GM19239 (cell line): ENCODE data around the gene AGAP3.

Experiments used
- DNase-seq: peaks from one replicate; pipeline ENCODE4 v3.0.0; 2011; ENCODE audit warnings: low spot score; ENCODE audit not compliant: insufficient read length
- FAIRE-seq: peaks from 2 replicates; lab custom pipeline; 2011; peaks lifted over from hg19 to GRCh38; lab: Jason Lieb, UNC

AGAP3 gene

GRCh38 chr7:151177310-151177709, 91.0 kb downstream of the AGAP3 start:
- FAIRE-seq (no peak), DNase-seq (no peak)

GRCh38 chr7:151178236-151178635, 92.0 kb downstream of the AGAP3 start:
- FAIRE-seq (no peak), DNase-seq (no peak)

GRCh38 chr7:151178831-151179230, 92.6 kb downstream of the AGAP3 start:
- DNase-seq (no peak), FAIRE-seq (no peak)

DNA sequence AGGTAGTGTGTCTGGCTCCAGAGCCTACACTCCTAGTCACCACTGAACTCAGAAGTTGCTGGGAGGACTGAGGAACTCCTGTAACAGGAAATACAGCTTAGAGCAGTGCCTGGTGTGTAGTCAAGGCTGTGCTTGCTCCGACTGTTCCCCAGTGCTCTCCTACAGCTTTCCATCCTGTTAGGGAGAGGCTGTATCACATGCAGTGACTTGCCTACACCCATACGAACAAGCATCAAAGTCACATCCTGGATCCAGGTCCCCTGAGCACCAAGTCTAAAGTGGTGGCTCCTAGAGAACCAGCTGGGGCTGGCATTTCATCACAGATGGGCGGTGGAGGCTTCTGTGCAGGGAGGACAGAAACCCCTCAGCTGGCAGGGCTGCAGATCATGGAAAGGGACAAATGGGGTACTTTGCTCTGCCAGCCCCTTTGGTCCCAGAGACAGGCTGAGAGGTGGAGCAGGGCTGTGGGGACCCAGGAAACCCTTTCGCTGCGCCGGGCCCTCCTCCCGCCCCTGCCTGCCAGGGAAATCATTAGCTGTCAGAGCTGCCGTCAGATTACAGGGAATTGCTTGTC, 93.1 kb downstream of the AGAP3 start:
- FAIRE-seq (no peak), DNase-seq (no peak)

- no peak for DNase-seq
- no peak for FAIRE-seq
These were observed 93.7 kb downstream of the AGAP3 start for GRCh38 chr7:151179946-151180345.

GRCh38 chr7:151181011-151181431, 94.7 kb downstream of the AGAP3 start:
- FAIRE-seq: no peak
- DNase-seq: no peak

DNA sequence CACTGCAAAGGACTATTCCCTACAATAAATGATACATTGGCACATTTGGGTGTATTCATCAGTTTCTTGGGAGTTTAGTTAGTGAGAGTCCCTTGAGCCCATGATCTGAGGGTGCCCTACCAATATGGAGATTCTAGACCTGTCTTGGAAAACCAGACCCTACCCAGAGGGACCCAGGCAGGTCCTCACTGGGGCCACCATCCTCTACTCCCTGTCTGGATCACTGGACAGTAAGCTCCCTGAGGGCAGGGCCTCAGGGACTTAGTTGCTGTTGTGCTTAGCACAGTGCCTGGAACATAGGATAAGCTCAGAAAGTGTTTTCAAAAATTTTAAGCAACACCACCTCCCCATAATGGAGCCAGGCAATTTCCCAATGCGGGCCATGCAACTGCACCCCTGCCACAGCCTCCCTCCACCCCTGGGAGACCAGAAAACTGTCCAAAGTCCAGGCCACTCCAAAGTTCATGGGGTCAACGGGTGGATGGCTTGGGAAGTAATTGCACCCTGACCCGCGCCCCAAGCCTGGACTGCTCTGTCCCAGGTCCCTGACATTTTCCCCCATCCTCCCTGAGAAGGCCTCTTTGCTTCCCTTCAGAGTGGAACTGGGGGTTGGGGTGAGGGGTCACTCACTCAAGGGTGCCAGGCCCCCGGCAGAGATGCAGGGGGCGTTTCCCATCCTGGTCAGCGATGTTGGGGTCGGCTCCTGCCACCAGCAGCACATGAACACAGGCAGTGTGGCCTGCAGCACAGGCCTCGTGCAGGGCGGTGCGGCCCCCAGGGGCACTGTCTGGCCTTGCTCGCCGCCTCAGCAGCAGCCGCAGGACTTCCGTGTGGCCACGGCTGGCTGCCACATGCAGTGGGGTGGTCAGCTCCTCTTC, 99.7 kb downstream of the AGAP3 start:
- FAIRE-seq (no peak), DNase-seq (no peak)

DNA sequence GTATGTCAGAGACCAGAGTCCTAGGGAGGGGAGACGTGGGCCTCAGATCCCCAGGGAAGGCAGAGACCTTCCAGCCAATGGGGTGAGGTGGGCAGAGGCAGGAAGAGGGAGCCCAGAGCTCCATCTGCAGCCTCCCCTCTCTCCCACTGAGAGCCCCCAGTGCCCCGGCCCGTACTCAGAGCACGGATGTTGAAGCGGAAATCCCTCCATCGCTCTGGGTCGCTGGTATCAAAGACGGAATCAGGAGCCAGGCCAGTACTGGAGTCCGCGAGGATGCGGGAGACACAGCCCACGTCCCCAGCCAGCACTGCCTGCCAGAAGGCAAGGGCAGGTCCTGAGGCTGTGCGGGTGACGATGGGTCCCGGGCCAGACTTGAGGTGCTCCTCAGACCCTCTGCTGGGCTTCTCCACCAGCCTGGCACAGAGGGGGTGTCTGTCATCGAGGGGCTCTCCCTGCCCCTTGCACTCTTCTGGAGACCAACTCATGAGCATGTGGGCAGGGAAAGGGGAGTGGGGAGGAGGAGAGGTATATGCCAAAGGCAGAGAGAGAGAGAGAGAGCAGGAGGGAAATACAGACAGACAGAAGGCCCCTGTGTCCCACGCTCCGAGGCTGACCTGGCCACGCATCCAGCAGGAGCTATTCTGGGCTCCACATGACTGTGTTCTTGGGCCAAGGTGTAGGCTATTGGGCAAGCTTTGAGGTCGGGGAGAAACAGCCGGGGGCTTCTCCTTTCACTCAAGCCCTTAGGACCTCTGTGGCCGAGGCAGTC, 100.5 kb downstream of the AGAP3 start, which contains the start of gene ASB10:
Gene ASB10 (minus strand): TSS at position 611 of the 769 bp plus-strand sequence. CDS start 120 bp downstream, at position 491.
- no peak for DNase-seq
- FAIRE-seq: no peak

GRCh38 chr7:151187409-151188251, 101.4 kb downstream of the AGAP3 start:
- no peak for DNase-seq

DNA sequence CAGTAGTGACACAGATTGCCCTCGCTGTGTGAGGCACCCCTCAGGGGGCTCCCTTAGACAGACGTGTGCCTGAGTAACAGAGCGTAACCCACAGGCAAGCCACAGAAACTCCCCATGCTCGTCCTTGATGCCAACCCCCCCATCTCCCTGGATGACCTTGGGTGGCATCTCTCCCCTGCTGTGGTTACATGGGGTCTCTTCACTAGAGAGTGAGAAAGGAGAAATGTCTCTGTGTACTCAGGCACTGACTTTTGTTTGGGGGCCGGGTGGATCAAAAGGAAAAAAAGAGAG, 101.9 kb downstream of the AGAP3 start:
- FAIRE-seq (no peak), DNase-seq (no peak)

More at GRCh38 chr7:151187409-151188251, 101.4 kb downstream of the AGAP3 start:
- no peak for FAIRE-seq

DNA sequence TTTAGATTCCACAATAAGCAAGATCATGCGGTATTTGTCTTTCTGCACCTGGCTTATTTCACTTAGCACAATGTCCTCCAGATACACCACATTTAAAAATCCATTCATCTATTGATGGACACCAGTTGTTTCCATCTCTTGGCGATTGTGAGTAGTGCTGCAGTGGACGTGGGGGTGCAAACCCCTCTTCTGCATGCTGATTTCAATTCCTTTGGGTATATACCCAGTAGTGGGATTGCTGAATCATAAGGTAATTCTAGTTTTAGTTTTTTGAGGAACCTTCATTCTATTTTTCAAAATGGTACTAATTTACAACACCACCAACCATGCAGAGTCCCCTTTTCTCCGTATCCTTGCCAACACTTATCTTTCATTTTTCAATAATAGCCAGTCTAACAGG, 102.8 kb downstream of the AGAP3 start:
- FAIRE-seq (no peak), DNase-seq (no peak)

GRCh38 chr7:151191544-151191943, 105.3 kb downstream of the AGAP3 start:
- DNase-seq (no peak), FAIRE-seq (no peak)

- no peak for FAIRE-seq
- DNase-seq: no peak
These were observed 105.8 kb downstream of the AGAP3 start for GRCh38 chr7:151192002-151192539.

DNA sequence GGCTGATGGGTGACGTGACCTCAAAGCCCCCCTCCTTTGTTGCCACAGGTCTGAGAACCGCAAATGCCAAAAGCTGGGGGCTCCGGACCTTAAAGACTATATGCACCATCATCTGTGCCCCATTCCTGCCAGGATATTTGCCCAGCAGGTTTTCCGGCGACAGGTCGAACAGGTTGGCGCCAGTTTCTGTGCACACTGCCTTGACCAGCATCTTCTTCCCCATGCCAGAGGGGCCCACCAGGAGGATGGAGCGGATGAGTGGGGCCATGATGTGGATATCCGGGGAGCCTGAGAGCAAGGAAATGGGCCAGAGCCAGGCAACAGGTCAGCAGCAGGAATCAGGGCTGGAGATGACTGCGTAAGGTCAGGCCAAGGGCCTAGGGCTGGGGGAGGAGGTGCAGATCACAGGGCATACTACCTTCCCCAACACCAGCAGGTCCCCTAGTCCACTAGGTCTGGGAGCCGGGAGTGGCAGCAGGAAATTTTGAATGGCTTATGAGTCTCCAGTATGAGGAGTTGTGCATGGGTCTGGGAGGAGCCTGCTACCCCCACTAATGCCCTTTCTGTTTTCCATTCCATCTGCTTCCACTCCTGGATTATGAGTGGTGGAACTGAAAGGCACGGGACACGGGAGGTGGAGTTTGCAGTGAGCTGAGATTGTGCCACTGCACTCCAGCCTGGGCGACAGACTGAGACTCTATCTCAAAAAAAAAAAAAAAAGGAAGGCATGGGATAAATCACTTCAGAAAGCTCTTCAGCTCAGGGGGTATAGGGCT, 107.1 kb downstream of the AGAP3 start:
- FAIRE-seq (no peak), DNase-seq (no peak)
